Measurements from ENCODE around the gene EML2.
"Not testable (repeated sequence)": the region's sequence is repeated elsewhere in the genome, so short reads cannot be mapped to it uniquely, and the experiment has no call there.

The EML2 gene

GRCh38 chr19:45638930-45639729 lies at the start of gene EML2:
TSS of gene EML2 (minus strand) at chr19:45639397. CDS start at chr19:45639376, 21 bp downstream.
- peak; percentile 80 for DNase-seq (ENCODE audit: low spot score)

DNA sequence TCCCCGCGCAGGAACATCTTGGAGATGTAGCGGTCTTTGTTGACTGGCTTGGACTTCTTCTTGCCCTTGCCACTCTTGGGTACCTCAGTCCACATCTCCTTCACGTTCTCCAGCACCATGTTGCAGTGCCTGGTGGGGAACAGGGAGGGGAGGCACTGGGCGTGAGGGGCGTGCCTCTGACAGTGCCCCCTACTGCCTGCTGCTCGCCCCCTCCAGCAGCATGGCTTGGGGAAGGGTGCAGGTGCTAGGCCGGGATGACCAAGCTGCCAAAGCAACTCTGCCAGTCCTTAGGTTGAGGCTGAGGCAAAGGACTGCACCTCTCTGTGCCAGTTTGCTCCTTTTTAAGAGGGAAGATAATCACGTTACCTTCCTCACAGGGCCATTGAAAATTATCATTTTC lies 48.4 kb upstream of the EML2 start:
- DNase-seq (ENCODE audit: low spot score) = no peak

DNA sequence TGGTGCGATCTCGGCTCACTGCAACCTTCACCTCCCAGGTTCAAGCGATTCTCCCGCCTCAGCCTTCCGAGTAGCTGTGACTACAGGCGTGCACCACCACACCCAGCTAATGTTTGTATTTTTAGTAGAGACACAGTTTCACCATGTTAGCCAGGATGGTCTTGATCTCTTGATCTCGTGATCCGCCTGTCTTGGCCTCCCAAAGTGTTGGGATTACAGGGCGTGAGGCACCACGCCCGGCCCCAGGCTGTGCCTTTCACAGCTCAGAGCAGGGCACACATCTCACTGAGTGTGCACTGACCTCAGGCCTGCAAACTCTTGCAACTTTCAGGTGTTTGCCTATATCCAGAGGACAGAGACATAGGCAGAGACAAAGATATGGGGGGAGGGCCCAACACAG lies 45.8 kb upstream of the EML2 start:
- not testable (repeated sequence) for DNase-seq (ENCODE audit: low spot score)

DNA sequence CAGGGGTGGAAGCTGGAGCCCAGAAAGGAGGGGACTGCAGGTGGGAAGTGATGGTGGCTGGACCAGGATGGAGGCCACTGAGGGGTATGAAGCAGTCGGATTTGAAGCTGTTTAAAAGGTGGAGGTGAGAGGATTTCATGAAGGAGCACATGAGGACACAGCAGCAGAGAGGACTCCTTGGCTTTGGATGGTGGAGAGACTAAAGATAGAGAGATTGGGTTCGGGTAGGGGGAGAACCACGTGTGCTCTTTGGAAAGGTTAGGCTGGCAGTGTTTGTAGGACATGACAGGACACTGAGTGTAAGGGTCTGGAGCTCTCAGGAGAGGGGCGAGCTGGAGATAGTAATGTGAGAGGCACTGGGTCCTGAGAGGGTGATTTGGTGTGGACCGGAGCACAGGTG lies 43.7 kb upstream of the EML2 start:
- no peak for DNase-seq (ENCODE audit: low spot score)

DNA sequence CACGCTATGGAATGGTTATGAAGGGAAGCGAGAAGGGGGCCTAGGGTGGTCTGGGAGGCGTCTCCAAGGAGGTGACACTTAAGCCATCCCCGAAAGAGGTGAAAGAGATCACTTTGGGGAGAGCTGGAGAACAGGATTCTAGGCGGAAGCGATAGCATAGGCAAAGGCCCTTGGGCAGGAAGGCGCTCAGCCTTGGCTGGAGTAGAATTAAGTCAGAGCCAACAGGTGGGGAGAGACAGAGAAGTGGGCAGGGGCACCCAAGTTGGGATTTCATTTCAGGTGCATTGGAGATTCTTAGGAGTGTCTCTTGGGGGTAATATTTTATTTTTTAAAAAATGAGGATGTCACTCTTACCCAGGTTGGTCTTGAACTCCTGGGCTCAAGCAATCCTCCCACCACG lies 42.9 kb upstream of the EML2 start:
- DNase-seq (ENCODE audit: low spot score) = no peak

DNA sequence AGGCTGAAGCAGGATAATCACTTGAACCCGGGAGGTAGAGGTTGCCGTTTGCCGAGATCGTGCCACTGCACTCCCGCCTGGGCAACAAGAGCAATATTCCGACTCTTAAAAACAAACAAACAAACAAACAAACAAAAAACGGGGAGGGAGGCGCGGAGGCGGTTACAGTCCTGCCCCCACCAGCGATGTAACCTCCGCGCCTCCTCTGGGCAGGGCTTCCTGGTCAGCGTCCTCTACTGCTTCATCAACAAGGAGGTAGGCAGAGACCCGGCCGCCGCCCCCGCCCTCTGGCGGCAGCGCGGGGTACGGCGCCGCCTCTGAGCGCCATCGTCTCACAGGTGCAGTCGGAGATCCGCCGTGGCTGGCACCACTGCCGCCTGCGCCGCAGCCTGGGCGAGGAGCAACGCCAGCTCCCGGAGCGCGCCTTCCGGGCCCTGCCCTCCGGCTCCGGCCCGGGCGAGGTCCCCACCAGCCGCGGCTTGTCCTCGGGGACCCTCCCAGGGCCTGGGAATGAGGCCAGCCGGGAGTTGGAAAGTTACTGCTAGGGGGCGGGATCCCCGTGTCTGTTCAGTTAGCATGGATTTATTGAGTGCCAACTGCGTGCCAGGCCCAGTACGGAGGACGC lies 42.3 kb upstream of the EML2 start:
- peak; percentile 91 for DNase-seq (ENCODE audit: low spot score)

DNA sequence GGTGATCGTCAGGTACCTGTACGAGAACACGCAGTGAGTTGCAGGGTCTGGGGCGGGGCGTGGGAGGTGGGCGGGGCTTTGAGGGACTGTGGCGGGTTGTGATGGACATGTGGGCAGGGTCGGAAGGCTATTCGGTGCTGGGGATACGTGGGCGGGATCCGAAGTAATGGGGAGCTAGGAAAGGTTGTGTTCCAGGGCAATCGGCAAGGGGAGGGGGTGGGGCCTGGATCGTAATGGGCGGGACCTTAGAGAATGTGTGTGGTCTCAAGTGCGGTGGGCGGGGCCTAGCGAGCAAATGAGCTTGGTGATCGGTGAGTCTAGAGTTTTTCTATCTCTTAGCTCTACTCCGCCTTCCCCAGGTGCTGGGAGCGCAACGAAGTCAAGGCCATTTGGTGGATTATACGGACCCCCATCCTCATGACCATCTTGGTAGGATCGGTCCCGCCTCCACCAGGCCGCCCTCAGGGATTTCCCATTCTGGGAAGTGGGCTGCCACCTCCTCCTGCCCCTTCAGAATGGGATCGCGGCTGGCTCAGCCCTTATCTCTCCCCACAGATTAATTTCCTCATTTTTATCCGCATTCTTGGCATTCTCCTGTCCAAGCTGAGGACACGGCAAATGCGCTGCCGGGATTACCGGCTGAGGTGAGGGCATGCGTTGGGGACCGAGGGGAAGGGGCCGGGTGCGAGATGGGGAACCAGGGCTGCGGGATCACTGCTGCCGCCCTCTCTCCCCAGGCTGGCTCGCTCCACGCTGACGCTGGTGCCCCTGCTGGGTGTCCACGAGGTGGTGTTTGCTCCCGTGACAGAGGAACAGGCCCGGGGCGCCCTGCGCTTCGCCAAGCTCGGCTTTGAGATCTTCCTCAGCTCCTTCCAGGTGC lies 38.4 kb upstream of the EML2 start:
- peak; percentile 70 for DNase-seq (ENCODE audit: low spot score)

GRCh38 chr19:45676851-45677263 lies 37.7 kb upstream of the EML2 start:
- no peak for DNase-seq (ENCODE audit: low spot score)

DNA sequence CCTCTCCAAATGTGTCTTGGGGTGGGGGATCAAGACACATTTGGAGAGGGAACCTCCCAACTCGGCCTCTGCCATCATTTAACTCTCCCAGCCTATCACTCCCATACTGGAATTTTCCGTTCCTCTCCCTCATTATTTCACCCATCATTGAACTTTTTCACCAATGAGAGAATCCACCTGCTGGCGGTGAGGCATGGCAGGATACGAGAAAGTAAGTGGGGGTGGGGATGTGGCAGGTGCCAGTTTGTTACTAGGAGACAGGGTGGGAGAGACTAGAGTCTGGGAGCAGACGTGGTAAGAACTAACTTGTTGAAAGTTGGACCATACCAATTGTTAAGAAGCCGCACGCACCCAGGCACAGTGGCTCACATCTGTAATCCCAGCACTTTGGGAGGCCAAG lies 35.7 kb upstream of the EML2 start:
- no peak for DNase-seq (ENCODE audit: low spot score)

GRCh38 chr19:45670670-45671453 lies 31.7 kb upstream of the EML2 start:
- DNase-seq (ENCODE audit: low spot score) = peak; percentile 95

DNA sequence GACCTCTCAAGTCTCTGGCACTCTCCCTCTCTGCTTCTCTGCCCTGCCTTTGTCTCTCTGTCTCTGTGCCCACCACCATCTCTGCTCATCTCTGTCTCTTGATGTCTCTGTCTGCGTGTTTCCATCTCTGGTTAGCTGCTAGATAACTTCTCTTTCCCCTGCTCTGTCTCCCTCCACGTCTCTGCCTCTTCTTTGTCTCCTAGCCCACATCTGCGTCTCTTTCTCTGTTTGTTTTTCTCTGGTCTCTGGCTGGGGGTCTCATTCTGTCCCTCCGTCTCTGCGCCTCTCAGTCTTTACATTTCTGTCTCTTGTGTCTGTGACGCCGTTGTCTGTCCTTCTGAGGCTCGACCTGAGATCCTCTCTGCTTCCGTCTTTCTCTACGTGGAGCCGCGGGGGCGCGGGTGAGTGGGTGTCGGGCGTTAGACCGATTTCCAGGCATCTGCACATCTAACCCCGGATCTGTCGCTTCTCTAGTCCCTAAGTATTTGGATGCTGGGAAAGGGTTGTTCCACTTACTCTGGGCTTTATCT lies 29.2 kb upstream of the EML2 start:
- no peak for DNase-seq (ENCODE audit: low spot score)

DNA sequence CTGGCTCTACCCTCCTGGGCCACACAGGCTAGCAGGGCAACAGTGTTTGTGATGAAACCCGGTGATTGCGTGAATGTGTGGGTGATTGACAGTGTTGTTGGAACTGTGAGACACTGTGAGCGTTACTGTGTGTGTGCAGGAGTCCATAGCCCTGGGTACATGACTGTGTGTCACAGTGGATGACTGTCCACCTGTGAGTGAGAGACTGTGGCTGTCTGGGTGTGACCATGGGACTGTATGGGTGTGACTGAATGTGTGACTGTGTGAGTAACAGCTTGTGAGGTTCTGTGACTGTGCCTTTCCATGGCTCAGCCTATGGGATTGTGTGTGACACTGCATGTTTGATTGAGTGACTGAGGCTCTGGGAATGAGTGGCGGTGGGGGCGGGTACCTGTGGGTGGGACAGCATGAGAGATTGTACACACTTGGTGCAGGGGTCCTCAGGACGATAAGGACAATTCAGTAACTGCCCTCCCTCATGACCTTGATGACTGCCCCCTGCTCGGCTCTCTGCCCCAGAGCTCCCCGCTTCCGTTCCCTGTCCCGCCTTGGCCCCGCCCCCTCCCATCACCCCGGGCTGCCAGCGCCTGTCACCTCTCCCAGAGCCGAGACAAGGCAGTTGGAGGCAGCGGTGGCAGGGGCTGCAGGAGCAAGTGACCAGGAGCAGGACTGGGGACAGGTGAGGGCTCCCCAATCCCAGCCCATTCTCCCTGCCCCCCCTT lies 28.6 kb upstream of the EML2 start, which contains the start of gene GIPR:
GIPR (plus strand) TSS at position 602 of the 722 bp plus-strand sequence. CDS start 1,300 bp downstream, outside the sequence.
- peak; percentile 61 for DNase-seq (ENCODE audit: low spot score)

DNA sequence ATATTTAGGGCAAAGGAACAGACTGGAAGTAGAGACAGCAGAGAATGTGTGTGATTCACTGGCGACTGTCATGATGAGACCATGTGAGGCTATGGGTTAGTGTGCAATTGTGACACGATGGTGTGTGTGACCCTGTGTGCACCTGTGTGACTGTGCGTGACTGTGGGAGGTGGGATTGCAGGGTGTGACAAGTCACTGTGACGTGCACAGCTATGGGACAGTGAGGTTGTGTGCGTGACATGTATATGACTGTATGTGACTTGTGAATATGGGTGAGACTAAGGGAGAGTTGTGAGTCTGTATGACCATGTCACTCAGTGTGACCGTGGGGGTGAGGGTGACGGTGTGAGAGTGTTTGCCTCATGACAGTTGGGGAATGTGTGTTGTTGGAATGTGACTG lies 25.4 kb upstream of the EML2 start:
- no peak for DNase-seq (ENCODE audit: low spot score)

GRCh38 chr19:45663800-45664199 lies 24.6 kb upstream of the EML2 start:
- no peak for DNase-seq (ENCODE audit: low spot score)

DNA sequence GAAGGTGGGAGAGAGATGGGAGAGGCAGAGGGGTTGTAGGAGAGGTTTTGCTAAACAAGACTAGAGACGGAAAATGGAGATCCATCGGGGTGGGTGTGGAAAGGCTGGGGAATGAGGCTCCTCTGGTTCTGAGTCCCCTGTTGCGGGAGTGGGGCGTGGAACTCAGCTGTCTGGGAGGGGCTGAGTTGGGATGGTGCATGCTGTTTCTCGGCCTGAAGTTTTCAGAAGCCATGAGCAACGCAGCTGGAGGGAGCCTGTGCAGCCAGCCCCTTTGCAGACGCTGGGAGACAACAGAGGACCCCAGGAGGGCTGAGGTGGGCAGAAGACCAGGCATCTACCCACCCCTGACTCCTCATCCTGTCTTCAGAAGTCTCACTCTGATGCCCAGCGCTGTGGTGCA lies 21.4 kb upstream of the EML2 start:
- peak; percentile 21 for DNase-seq (ENCODE audit: low spot score)

GRCh38 chr19:45659096-45659729 lies 20.0 kb upstream of the EML2 start:
- DNase-seq (ENCODE audit: low spot score) = peak; percentile 11

- DNase-seq (ENCODE audit: low spot score) = no peak
Observed at GRCh38 chr19:45657520-45658167, 18.4 kb upstream of the EML2 start.

DNA sequence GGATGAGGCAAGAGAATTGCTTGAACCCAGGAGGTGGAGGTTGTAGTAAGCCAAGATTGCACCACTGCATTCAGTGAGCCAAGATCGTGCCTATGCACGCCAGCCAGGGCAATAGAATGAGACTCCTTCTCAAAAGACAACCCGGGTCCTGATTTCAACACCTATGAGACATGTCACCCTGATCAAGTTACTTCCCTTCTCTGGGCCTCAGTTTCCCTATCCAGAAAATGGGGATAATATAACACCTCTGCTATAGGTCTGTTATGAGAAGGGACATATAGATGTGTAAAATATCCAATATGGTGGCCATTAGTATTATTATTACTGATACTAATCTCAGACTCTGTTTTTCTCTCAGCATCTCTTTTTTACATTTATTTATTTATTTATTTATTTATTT lies 15.9 kb upstream of the EML2 start:
- DNase-seq (ENCODE audit: low spot score) = no peak

- no peak for DNase-seq (ENCODE audit: low spot score)
Observed at GRCh38 chr19:45653634-45654033, 14.4 kb upstream of the EML2 start.

DNA sequence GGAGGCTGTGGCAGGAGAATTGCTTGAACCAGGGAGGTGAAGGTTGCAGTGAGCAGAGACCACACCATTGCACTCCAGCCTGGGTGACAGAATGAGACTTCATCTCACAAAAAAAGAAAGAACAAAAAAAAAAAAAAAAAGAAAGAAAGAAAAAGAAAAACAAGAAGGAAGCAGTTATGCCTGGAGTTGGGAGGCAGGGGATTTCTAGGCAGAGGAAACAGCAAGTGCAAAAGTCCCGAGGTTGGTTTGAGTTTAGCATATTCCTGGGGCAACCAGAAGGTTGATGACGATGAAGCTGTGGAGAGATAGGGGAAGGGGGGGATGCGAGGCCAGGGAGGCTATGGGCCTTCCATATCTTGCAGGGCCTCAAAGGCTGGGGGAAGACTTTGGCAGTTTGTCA lies 11.5 kb upstream of the EML2 start:
- no peak for DNase-seq (ENCODE audit: low spot score)
